HG03039 (cell line): ENCODE results near the gene NRP1.
"Not testable (repeated sequence)": the region's sequence is repeated elsewhere in the genome, so short reads cannot be mapped to it uniquely, and the experiment has no call there.

Source experiments
- ATAC-seq: cut with Tn5 transposase; IDR thresholded peaks from one replicate; pipeline ENCODE4 v1.9.1; 2021; ENCODE audit warnings: mild to moderate bottlenecking, moderate library complexity; ENCODE audit not compliant: unreplicated experiment

NRP1 gene

GRCh38 chr10:33240931-33241330, 93.5 kb downstream of the NRP1 start:
- ATAC-seq: no peak

GRCh38 chr10:33240258-33240657, 94.2 kb downstream of the NRP1 start:
- ATAC-seq: no peak

- no peak for ATAC-seq
These were observed 95.2 kb downstream of the NRP1 start for GRCh38 chr10:33239257-33239656.

GRCh38 chr10:33238643-33239042, 95.8 kb downstream of the NRP1 start:
- no peak for ATAC-seq

- no peak for ATAC-seq
These were observed 96.5 kb downstream of the NRP1 start for GRCh38 chr10:33237736-33238624.

- no peak for ATAC-seq
These were observed 97.6 kb downstream of the NRP1 start for GRCh38 chr10:33236916-33237315.

- no peak for ATAC-seq
These were observed 98.5 kb downstream of the NRP1 start for GRCh38 chr10:33235951-33236350.

- no peak for ATAC-seq
These were observed 99.1 kb downstream of the NRP1 start for GRCh38 chr10:33235251-33235884.

GRCh38 chr10:33234831-33235237, 99.6 kb downstream of the NRP1 start:
- ATAC-seq: no peak

- no peak for ATAC-seq
These were observed 100.8 kb downstream of the NRP1 start for GRCh38 chr10:33233635-33234034.

- no peak for ATAC-seq
These were observed 101.2 kb downstream of the NRP1 start for GRCh38 chr10:33233221-33233620.

- ATAC-seq: no peak
These were observed 102.7 kb downstream of the NRP1 start for GRCh38 chr10:33231621-33232350.

- ATAC-seq: no peak
These were observed 104.6 kb downstream of the NRP1 start for GRCh38 chr10:33229949-33230267.

- no peak for ATAC-seq
These were observed 105.1 kb downstream of the NRP1 start for GRCh38 chr10:33229252-33229948.

- no peak for ATAC-seq
These were observed 106.0 kb downstream of the NRP1 start for GRCh38 chr10:33228426-33228825.

GRCh38 chr10:33227489-33227888, 107.0 kb downstream of the NRP1 start:
- ATAC-seq: no peak

- no peak for ATAC-seq
These were observed 110.1 kb downstream of the NRP1 start for GRCh38 chr10:33224251-33224965.

- ATAC-seq: no peak
These were observed 111.0 kb downstream of the NRP1 start for GRCh38 chr10:33223326-33224000.

GRCh38 chr10:33222304-33222703, 112.2 kb downstream of the NRP1 start:
- ATAC-seq: not testable (repeated sequence)

- ATAC-seq: no peak
These were observed 116.6 kb downstream of the NRP1 start for GRCh38 chr10:33217854-33218253.
